Measurements from ENCODE around the gene PHC1.
A peak's percentile ranks its signal among the peaks of the same experiment; 100 is the strongest.

Gene PHC1

GRCh38 chr12:8907513-8907912 lies 6.8 kb upstream of the PHC1 start:
- no peak for TF ChIP-seq CTCF (conservative IDR thresholded peaks at IDR 0.05; ENCODE audit: low read length)
- no peak overlapping the region for H3K4me3 ChIP-seq (ENCODE audit: low read length)
- no peak for DNase-seq (ENCODE audit: low read depth)

GRCh38 chr12:8909752-8910151 lies 4.6 kb upstream of the PHC1 start:
- no peak overlapping the region for H3K4me3 ChIP-seq (ENCODE audit: low read length)
- TF ChIP-seq CTCF (conservative IDR thresholded peaks at IDR 0.05; ENCODE audit: low read length) = no peak
- DNase-seq (ENCODE audit: low read depth) = no peak

GRCh38 chr12:8911606-8912268 lies 2.6 kb upstream of the PHC1 start:
- no peak for TF ChIP-seq CTCF (conservative IDR thresholded peaks at IDR 0.05; ENCODE audit: low read length)
- DNase-seq (ENCODE audit: low read depth) = no peak
- H3K4me3 ChIP-seq (ENCODE audit: low read length) = no peak overlapping the region

GRCh38 chr12:8912914-8913313 lies 1.4 kb upstream of the PHC1 start:
- peak; percentile 22; the same call in 1 of the 2 replicates for TF ChIP-seq CTCF (conservative IDR thresholded peaks at IDR 0.05; ENCODE audit: low read length)
- H3K4me3 ChIP-seq (ENCODE audit: low read length) = no peak overlapping the region
- DNase-seq (ENCODE audit: low read depth) = no peak

GRCh38 chr12:8913702-8914032 lies 642 bp upstream of the PHC1 start:
- peak; percentile 5 for DNase-seq (ENCODE audit: low read depth)
- TF ChIP-seq CTCF (conservative IDR thresholded peaks at IDR 0.05; ENCODE audit: low read length) = no peak
- peak overlapping the region; percentile 70 for H3K4me3 ChIP-seq (ENCODE audit: low read length)

- peak; percentile 17 for DNase-seq (ENCODE audit: low read depth)
- TF ChIP-seq CTCF (conservative IDR thresholded peaks at IDR 0.05; ENCODE audit: low read length) = no peak
- H3K4me3 ChIP-seq (ENCODE audit: low read length) = peak overlapping the region; percentile 85
Observed at GRCh38 chr12:8914716-8915526, 612 bp downstream of the PHC1 start.

- H3K4me3 ChIP-seq (ENCODE audit: low read length) = no peak overlapping the region
- no peak for TF ChIP-seq CTCF (conservative IDR thresholded peaks at IDR 0.05; ENCODE audit: low read length)
- DNase-seq (ENCODE audit: low read depth) = no peak
Observed at GRCh38 chr12:8916154-8916553, 1.8 kb downstream of the PHC1 start.
